H9 (cell line): ENCODE data around the gene TTC17. TPM values are rescaled to one million over a fixed set of nuclear protein-coding genes. Genes with fewer than 3 reads are reported as not detected.

Experiments used
- DNase-seq: peaks from one replicate; pipeline ENCODE4 v3.0.0-alpha.2; 2017
- H2AFZ ChIP-seq: one replicate; pipeline ENCODE4 v1.6.1; 2013; ENCODE audit warnings: mild to moderate bottlenecking, low read length, control low read depth, moderate library complexity
- H2AK5ac ChIP-seq: 2 replicates; pipeline ENCODE4 v1.6.1; 2013; ENCODE audit warnings: low read length, control low read depth, mixed read lengths; ENCODE audit not compliant: insufficient read length
- H2BK120ac ChIP-seq: one replicate; pipeline ENCODE4 v1.6.1; 2013; ENCODE audit warnings: low read depth, mild to moderate bottlenecking, low read length, control low read depth, inconsistent platforms; ENCODE audit not compliant: poor library complexity, severe bottlenecking
- H2BK12ac ChIP-seq: 2 replicates; pipeline ENCODE4 v1.6.1; 2013; ENCODE audit warnings: low read length, control low read depth, mixed read lengths, low read depth; ENCODE audit not compliant: insufficient read length
- H2BK15ac ChIP-seq: 2 replicates; pipeline ENCODE4 v1.6.1; 2013; ENCODE audit warnings: low read depth, low read length, control low read depth
- H2BK20ac ChIP-seq: one replicate; pipeline ENCODE4 v1.6.1; 2013; ENCODE audit warnings: low read depth, mild to moderate bottlenecking, low read length, control low read depth, inconsistent platforms; ENCODE audit not compliant: poor library complexity, severe bottlenecking
- H2BK5ac ChIP-seq: 2 replicates; pipeline ENCODE4 v1.6.1; 2013; ENCODE audit warnings: low read length, control low read depth, mixed read lengths; ENCODE audit not compliant: insufficient read length
- H3K14ac ChIP-seq: 2 replicates; pipeline ENCODE4 v1.6.1; 2013; ENCODE audit warnings: low read length, control low read depth; ENCODE audit not compliant: insufficient read depth
- H3K18ac ChIP-seq: 2 replicates; pipeline ENCODE4 v1.6.1; 2013; ENCODE audit warnings: low read depth, mild to moderate bottlenecking, mixed read lengths, low read length, control low read depth; ENCODE audit not compliant: insufficient read length
- H3K23ac ChIP-seq: 2 replicates; pipeline ENCODE4 v1.6.1; 2013; ENCODE audit warnings: low read length, control low read depth, mixed read lengths, low read depth; ENCODE audit not compliant: insufficient read length
- H3K23me2 ChIP-seq: 2 replicates; pipeline ENCODE4 v1.6.1; 2013; ENCODE audit warnings: low read depth, mild to moderate bottlenecking, mixed read lengths, low read length, control low read depth; ENCODE audit not compliant: insufficient read length, poor library complexity, severe bottlenecking
- H3K27ac ChIP-seq: 2 replicates; pipeline ENCODE4 v1.5.1; 2013; ENCODE audit warnings: low read length, control low read depth, mixed read lengths, low read depth; ENCODE audit not compliant: insufficient read length
- H3K27me3 ChIP-seq: 2 replicates; pipeline ENCODE4 v1.6.1; 2013; ENCODE audit warnings: low read length, control low read depth, inconsistent platforms; ENCODE audit not compliant: insufficient read depth
- H3K4ac ChIP-seq: 2 replicates; pipeline ENCODE4 v1.6.1; 2013; ENCODE audit warnings: low read depth, mild to moderate bottlenecking, control low read depth, inconsistent platforms, low read length, moderate library complexity
- H3K4me1 ChIP-seq: 2 replicates; pipeline ENCODE4 v1.6.1; 2013; ENCODE audit warnings: low read length, control low read depth, inconsistent platforms; ENCODE audit not compliant: insufficient read depth
- H3K4me2 ChIP-seq: 2 replicates; pipeline ENCODE4 v1.6.1; 2013; ENCODE audit warnings: low read length, control low read depth, mixed read lengths; ENCODE audit not compliant: insufficient read length, insufficient read depth
- H3K56ac ChIP-seq: 2 replicates; pipeline ENCODE4 v1.6.1; 2013; ENCODE audit warnings: low read depth, mild to moderate bottlenecking, mixed read lengths, low read length, control low read depth; ENCODE audit not compliant: insufficient read length
- H3K79me1 ChIP-seq: 2 replicates; pipeline ENCODE4 v1.6.1; 2013; ENCODE audit warnings: low read depth, mild to moderate bottlenecking, moderate library complexity, low read length, control low read depth, inconsistent platforms; ENCODE audit not compliant: insufficient read depth, poor library complexity, severe bottlenecking
- H3K79me2 ChIP-seq: 2 replicates; pipeline ENCODE4 v1.6.1; 2013; ENCODE audit warnings: low read length, control low read depth, inconsistent platforms; ENCODE audit not compliant: insufficient read depth
- H3K9ac ChIP-seq: 2 replicates; pipeline ENCODE4 v1.6.1; 2013; ENCODE audit warnings: low read length, control low read depth, mixed read lengths; ENCODE audit not compliant: insufficient read length; ENCODE audit errors: extremely low read depth
- H3K9me3 ChIP-seq: one replicate; pipeline ENCODE4 v1.6.1; 2013; ENCODE audit warnings: low read depth, low read length, inconsistent platforms; ENCODE audit not compliant: control insufficient read depth
- H3T11ph ChIP-seq: one replicate; pipeline ENCODE4 v1.6.1; 2013; ENCODE audit warnings: mild to moderate bottlenecking, low read length, control low read depth, inconsistent platforms
- H4K20me1 ChIP-seq: one replicate; pipeline ENCODE4 v1.6.1; 2013; ENCODE audit not compliant: control insufficient read depth, insufficient read length, insufficient read depth
- H4K5ac ChIP-seq: 2 replicates; pipeline ENCODE4 v1.6.1; 2013; ENCODE audit warnings: low read depth, mild to moderate bottlenecking, mixed read lengths, low read length, control low read depth; ENCODE audit not compliant: insufficient read length
- H4K8ac ChIP-seq: replicated peaks from 2 replicates; pipeline ENCODE4 v1.6.1; 2013; ENCODE audit warnings: low read length, control low read depth, mixed read lengths, low read depth; ENCODE audit not compliant: insufficient read length
- H4K91ac ChIP-seq: 2 replicates; pipeline ENCODE4 v1.6.1; 2013; ENCODE audit warnings: low read depth, mild to moderate bottlenecking, moderate library complexity, mixed read lengths, low read length, control low read depth; ENCODE audit not compliant: insufficient read length
- H3K27ac Mint-ChIP-seq, 3 experiments: 2 replicates in 2 of 3; 3 replicates in 1 of 3; pipeline ENCODE4 v1.8.0; 2020 to 2021; ENCODE audit warnings: mixed read lengths in 3 of 3, mild to moderate bottlenecking in 1 of 3, moderate library complexity in 1 of 3
- H3K27me3 Mint-ChIP-seq: 2 replicates; pipeline ENCODE4 v1.8.0; 2021; ENCODE audit warnings: low read depth, mild to moderate bottlenecking, moderate library complexity, mixed read lengths
- H3K36me3 Mint-ChIP-seq, 3 experiments: 2 replicates in 2 of 3; 3 replicates in 1 of 3; pipeline ENCODE4 v1.8.0; 2020 to 2021; ENCODE audit warnings: low read depth in 3 of 3, mixed read lengths in 3 of 3; ENCODE audit not compliant: insufficient read depth in 1 of 3
- H3K4me1 Mint-ChIP-seq, 2 experiments: 2 replicates each; pipeline ENCODE4 v1.8.0; 2020; ENCODE audit warnings: mixed read lengths in 2 of 2
- H3K4me3 Mint-ChIP-seq, 2 experiments: 2 replicates in 1 of 2; 3 replicates in 1 of 2; pipeline ENCODE4 v1.8.0; 2020 to 2021; ENCODE audit warnings: mild to moderate bottlenecking in 2 of 2, mixed read lengths in 2 of 2, moderate library complexity in 1 of 2
- H3K9me3 Mint-ChIP-seq, 2 experiments: 2 replicates in 1 of 2; 3 replicates in 1 of 2; pipeline ENCODE4 v1.8.0; 2020; ENCODE audit warnings: mild to moderate bottlenecking in 2 of 2, mixed read lengths in 2 of 2, moderate library complexity in 1 of 2
- total RNA-seq: library from RNA; stranded (reverse); gene quantifications from 2 replicates; pipeline ENCODE4 v1.2.1, GENCODE V29; 2021
- TF ChIP-seq, protein P1 (sequence below): fragments of 200-600 bp; sonication (generic); conservative IDR thresholded peaks from 3 replicates; pipeline ENCODE4 v1.8.0; 2021; ENCODE audit warnings: antibody characterized with exemption, mild to moderate bottlenecking

The TTC17 gene
- total RNA-seq, 1 experiment from 2014 or later: 68.5 TPM

DNA sequence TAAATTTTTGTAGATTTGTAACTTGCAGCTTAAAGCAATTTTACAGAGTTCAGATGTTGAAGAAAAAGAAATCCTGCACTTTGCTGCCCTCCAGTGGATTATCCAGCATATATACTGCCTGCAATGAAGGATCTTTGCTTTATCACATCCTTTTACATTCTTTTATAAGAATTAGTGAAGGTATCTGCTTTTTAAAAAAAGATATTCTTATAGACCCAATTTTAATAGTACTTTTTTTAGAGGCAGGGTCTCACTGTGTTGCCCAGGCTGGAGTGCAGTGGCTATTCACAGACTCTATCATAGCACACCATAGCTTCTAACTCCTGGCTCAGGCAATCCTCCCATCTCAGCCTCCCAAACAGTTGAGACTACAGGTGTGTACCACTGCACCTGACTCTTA is 60.7 kb downstream of the TTC17 start:
- Histone ChIP-seq H3T11ph (no peak overlapping the region), H3K4ac (no peak overlapping the region), H3K27ac (no peak overlapping the region), H2BK20ac (no peak overlapping the region), H3K14ac (no peak overlapping the region), H3K27me3 (no peaks in the 10 kb centered on the region), H3K79me1 (no peaks in the 10 kb centered on the region), H3K23ac (no peak overlapping the region), H3K4me2 (no peak overlapping the region), H2BK5ac (no peak overlapping the region), H2AFZ (no peak overlapping the region), H3K18ac (no peak overlapping the region), H2AK5ac (no peak overlapping the region), H4K20me1 (no peaks in the 10 kb centered on the region), H2BK15ac (no peak overlapping the region), H4K8ac (no peak overlapping the region), H3K9me3 (no peaks in the 10 kb centered on the region), H3K79me2 (no peaks in the 10 kb centered on the region), H2BK120ac (no peak overlapping the region), H4K5ac (no peak overlapping the region), H3K9ac (no peak overlapping the region), H3K4me1 (no peaks in the 10 kb centered on the region), H2BK12ac (no peak overlapping the region), H3K56ac (no peak overlapping the region), H4K91ac (no peak overlapping the region), H3K23me2 (no peaks in the 10 kb centered on the region)
- TF ChIP-seq, protein P1, sequence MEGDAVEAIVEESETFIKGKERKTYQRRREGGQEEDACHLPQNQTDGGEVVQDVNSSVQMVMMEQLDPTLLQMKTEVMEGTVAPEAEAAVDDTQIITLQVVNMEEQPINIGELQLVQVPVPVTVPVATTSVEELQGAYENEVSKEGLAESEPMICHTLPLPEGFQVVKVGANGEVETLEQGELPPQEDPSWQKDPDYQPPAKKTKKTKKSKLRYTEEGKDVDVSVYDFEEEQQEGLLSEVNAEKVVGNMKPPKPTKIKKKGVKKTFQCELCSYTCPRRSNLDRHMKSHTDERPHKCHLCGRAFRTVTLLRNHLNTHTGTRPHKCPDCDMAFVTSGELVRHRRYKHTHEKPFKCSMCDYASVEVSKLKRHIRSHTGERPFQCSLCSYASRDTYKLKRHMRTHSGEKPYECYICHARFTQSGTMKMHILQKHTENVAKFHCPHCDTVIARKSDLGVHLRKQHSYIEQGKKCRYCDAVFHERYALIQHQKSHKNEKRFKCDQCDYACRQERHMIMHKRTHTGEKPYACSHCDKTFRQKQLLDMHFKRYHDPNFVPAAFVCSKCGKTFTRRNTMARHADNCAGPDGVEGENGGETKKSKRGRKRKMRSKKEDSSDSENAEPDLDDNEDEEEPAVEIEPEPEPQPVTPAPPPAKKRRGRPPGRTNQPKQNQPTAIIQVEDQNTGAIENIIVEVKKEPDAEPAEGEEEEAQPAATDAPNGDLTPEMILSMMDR: peak; percentile 80
- Mint-ChIP-seq H3K27ac (no peak overlapping the region), H3K4me1 (no peaks in the 10 kb centered on the region), H3K4me3 (no peak overlapping the region), H3K9me3 (no peaks in the 10 kb centered on the region), H3K36me3 (peaks cover 10 to 27% (median 22%) of the 10 kb centered on the region in 3 experiments), H3K27me3 (no peaks in the 10 kb centered on the region)
- no peak for DNase-seq
